ENCODE measurements around the gene FXYD5. TPM values are rescaled to one million over a fixed set of nuclear protein-coding genes. Genes with fewer than 3 reads are reported as not detected.
A peak's percentile ranks its signal among the peaks of the same experiment; 100 is the strongest.

Gene FXYD5
- total and polyA plus RNA-seq, 10 of the 15 experiments (the other 5 are each of a cell fraction or from before 2014, with no cell fraction given), result 30.0 to 159 (median 93.9) TPM

DNA sequence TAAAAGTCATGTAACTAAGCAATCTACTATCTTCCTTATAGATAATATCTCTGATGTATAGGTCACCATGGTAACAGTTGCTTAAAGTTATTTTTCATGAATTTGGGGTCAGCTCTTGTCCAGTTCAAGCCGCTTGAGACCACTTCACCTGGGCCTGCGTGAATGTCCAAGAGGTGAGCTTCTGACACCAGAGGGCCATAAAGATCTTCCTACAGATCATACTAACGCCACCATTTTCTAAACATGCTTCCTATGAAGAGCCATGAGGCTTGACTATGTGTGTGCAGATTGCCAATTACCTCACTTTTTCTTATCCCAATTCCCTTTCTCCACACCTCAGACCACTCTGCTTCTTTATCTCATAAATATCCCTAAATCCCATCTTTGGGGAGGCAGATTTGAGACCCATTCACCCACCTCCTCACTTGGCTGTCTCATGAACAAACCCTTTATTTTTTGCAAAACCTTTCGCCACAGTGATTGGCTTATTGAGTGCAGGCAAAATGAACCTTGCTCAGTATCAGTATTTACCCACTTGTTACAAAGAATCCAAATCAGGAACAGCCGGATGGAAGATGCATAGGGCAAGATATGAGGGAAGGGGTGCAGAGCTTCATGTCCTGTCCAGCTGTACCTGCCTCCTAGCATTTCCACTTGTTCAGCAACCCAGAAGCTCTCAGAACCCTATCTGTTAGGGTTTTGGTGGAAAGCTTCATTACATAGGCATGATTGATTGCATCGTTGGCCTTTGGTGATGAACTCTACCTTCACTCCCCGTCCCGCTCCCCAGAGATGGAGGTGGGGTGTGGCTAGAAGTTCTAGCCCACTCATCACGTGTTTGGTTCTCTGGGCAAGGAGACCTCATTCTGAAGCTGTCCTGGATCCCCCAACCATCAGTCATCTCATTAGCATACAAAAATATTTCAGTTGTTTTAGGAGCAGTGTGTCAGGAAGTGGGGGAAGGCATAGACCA is 39.8 kb downstream of the FXYD5 start:
- H4K20me1 ChIP-seq (ENCODE audit: control insufficient read depth, insufficient read depth), result no peaks in the 10 kb centered on the region
- no TSS peak for BruUV-seq (replicated peaks)
- WGBS (ENCODE audit: insufficient coverage, insufficient replicate concordance, low lambda C conversion rate, missing lambda C conversion rate), result 68% methylated on average over 9 of the region's 9 CpGs

More for the DNA sequence above, 39.8 kb downstream of the FXYD5 start:
- TF ChIP-seq CTCF (IDR thresholded peaks at IDR 0.05 in 2 of 3, conservative IDR thresholded peaks at IDR 0.05 in 1 of 3; ENCODE audit: control insufficient read depth in 2 of 3, extremely low read depth in 1 of 3, insufficient read depth in 1 of 3, low read depth in 3 of 3, low read length in 3 of 3) (0 out of 6 replicates have a peak, but pooled peaks of 2 of the 3 experiments have one; percentile 9 to 22), SMC3 (IDR thresholded peaks at IDR 0.05; ENCODE audit: borderline replicate concordance, low read length) (peak; percentile 27; the same call in 1 of the 2 replicates), ZBTB40 (IDR thresholded peaks at IDR 0.05; ENCODE audit: borderline replicate concordance) (no peak), RAD21 (IDR thresholded peaks at IDR 0.05; ENCODE audit: insufficient read depth, low read depth, low read length) (peak; percentile 41), NFYA (IDR thresholded peaks at IDR 0.05; ENCODE audit: borderline replicate concordance, low read depth, low read length) (no peak), YY1 (IDR thresholded peaks at IDR 0.05; ENCODE audit: low read depth, low read length) (peak; percentile 49; the same call in 1 of the 2 replicates)
- Histone ChIP-seq H2AFZ (ENCODE audit: control insufficient read depth, low read depth, low read length) (no peak overlapping the region), H3K4me2 (ENCODE audit: control insufficient read depth, insufficient read depth) (no peak overlapping the region), H3K9me3 (replicated peaks; ENCODE audit: control insufficient read depth, insufficient read depth, low read length) (no peaks in the 10 kb centered on the region; the same call in 2 of the 3 replicates), H3K79me2 (ENCODE audit: control insufficient read depth, insufficient read depth, low read length) (no peaks in the 10 kb centered on the region), H3K27ac (ENCODE audit: control insufficient read depth, insufficient read depth) (no peak overlapping the region), H3K9ac (ENCODE audit: control insufficient read depth, insufficient read depth, low read length) (no peak overlapping the region), H3K36me3 (ENCODE audit: control insufficient read depth in 2 of 2, insufficient read depth in 2 of 2, low read length in 1 of 2) (no peaks in the 10 kb centered on the region), H3K27me3 (replicated peaks in 1 of 2; ENCODE audit: control insufficient read depth in 2 of 2, insufficient read depth in 2 of 2, low read length in 1 of 2) (no peaks in the 10 kb centered on the region; a peak in 1 of 4 replicates), H3K4me3 (no peak overlapping the region), H3K4me1 (ENCODE audit: control insufficient read depth, insufficient read depth, low read length) (no peaks in the 10 kb centered on the region)
- DNase-seq (ENCODE audit: low read depth, low spot score) (no peak), FAIRE-seq (no peak), ATAC-seq (peak; percentile 38; the same call in 1 of the 3 replicates)
- in situ Hi-C loops (cut with MboI) (no loop called here), intact Hi-C loops (cut with micrococcal nuclease; ENCODE audit: unreplicated experiment) (no loop called here)
- CTCF ChIA-PET, result interaction anchor here (1.1 to 2.0 kb wide), 5 partner anchors 10 to 112 kb away, joined by 3 to 4 read pairs (median 3); no protein-coding TSS in a partner anchor
- SMC1A ChIA-PET (ENCODE audit: uncharacterized antibody, unreplicated experiment), result interaction anchor here (0.5 to 1.2 kb wide), 2 partner anchors 53 to 557 kb away, joined by 3 read pairs; no protein-coding TSS in a partner anchor
- POLR2A ChIA-PET, result interaction anchor here (0.6 to 1.8 kb wide), 4 partner anchors 9 to 52 kb away, joined by 3 to 6 read pairs (median 4); no protein-coding TSS in a partner anchor
- RAD21 ChIA-PET (ENCODE audit: unreplicated experiment), result interaction anchor here (0.9 to 1.3 kb wide), 2 partner anchors 41 to 160 kb away, joined by 3 to 4 read pairs; no protein-coding TSS in a partner anchor

All from GM12878 (cell line).